ENCODE data around the gene RNF144A.

RNF144A gene

GRCh38 chr2:6883448-6884122 is 33.6 kb upstream of the RNF144A start:
- no peaks in the 10 kb centered on the region for H3K9me3 ChIP-seq (replicated peaks; ENCODE audit: insufficient read depth, low read length)
- no peak overlapping the region for H3K4me3 ChIP-seq (ENCODE audit: low read length)
- H3K27ac ChIP-seq (ENCODE audit: low read length): no peak overlapping the region
- H3K4me2 ChIP-seq (ENCODE audit: low read depth, low read length): no peak overlapping the region
- H3K9ac ChIP-seq (ENCODE audit: low read length): no peak overlapping the region
- no peaks in the 10 kb centered on the region for H3K36me3 ChIP-seq (replicated peaks; ENCODE audit: insufficient read depth, low read length)
- DNase-seq: no peak
- H3K79me2 ChIP-seq (ENCODE audit: low read length): no peaks in the 10 kb centered on the region
- no peaks in the 10 kb centered on the region; the same call in 1 of the 2 replicates for H3K4me1 ChIP-seq (ENCODE audit: low read length)
- no peaks in the 10 kb centered on the region for H3K9me2 ChIP-seq (replicated peaks; ENCODE audit: insufficient read depth, low read length)
- no peak overlapping the region for H2AFZ ChIP-seq (ENCODE audit: low read length)
- no peaks in the 10 kb centered on the region for H4K20me1 ChIP-seq (ENCODE audit: insufficient read depth, low read length)
- no peak for TF ChIP-seq CTCF (IDR thresholded peaks at IDR 0.05; ENCODE audit: low read length)
- TF ChIP-seq EZH2phosphoT487 (IDR thresholded peaks at IDR 0.05; ENCODE audit: low read length): no peak
- TF ChIP-seq EZH2 (optimal IDR thresholded peaks at IDR 0.05; ENCODE audit: low read depth, low read length): no peak
- no peaks in the 10 kb centered on the region for H3K27me3 ChIP-seq (replicated peaks; ENCODE audit: insufficient read depth, low read length)
- no peaks in the 10 kb centered on the region for H3F3A ChIP-seq (ENCODE audit: insufficient read depth, low read length)

- Histone ChIP-seq H3K9me3 (replicated peaks; ENCODE audit: insufficient read depth, low read length) (no peaks in the 10 kb centered on the region), H3F3A (ENCODE audit: insufficient read depth, low read length) (no peaks in the 10 kb centered on the region), H3K79me2 (ENCODE audit: low read length) (no peaks in the 10 kb centered on the region), H3K9me2 (replicated peaks; ENCODE audit: insufficient read depth, low read length) (no peaks in the 10 kb centered on the region), H3K36me3 (replicated peaks; ENCODE audit: insufficient read depth, low read length) (no peaks in the 10 kb centered on the region), H2AFZ (ENCODE audit: low read length) (no peak overlapping the region), H4K20me1 (ENCODE audit: insufficient read depth, low read length) (no peaks in the 10 kb centered on the region), H3K4me1 (ENCODE audit: low read length) (no peaks in the 10 kb centered on the region), H3K27me3 (replicated peaks; ENCODE audit: insufficient read depth, low read length) (no peaks in the 10 kb centered on the region), H3K4me2 (ENCODE audit: low read depth, low read length) (no peak overlapping the region), H3K4me3 (ENCODE audit: low read length) (no peak overlapping the region), H3K27ac (ENCODE audit: low read length) (no peak overlapping the region), H3K9ac (ENCODE audit: low read length) (no peak overlapping the region)
- no peak for DNase-seq
- TF ChIP-seq EZH2 (optimal IDR thresholded peaks at IDR 0.05; ENCODE audit: low read depth, low read length) (no peak), CTCF (IDR thresholded peaks at IDR 0.05; ENCODE audit: low read length) (no peak), EZH2phosphoT487 (IDR thresholded peaks at IDR 0.05; ENCODE audit: low read length) (no peak)
Measured at GRCh38 chr2:6885551-6885950, 31.7 kb upstream of the RNF144A start.

- H3K9me2 ChIP-seq (replicated peaks; ENCODE audit: insufficient read depth, low read length): no peaks in the 10 kb centered on the region
- H3K9me3 ChIP-seq (replicated peaks; ENCODE audit: insufficient read depth, low read length): no peaks in the 10 kb centered on the region
- no peaks in the 10 kb centered on the region for H3F3A ChIP-seq (ENCODE audit: insufficient read depth, low read length)
- H3K9ac ChIP-seq (ENCODE audit: low read length): no peak overlapping the region
- no peaks in the 10 kb centered on the region for H4K20me1 ChIP-seq (ENCODE audit: insufficient read depth, low read length)
- no peak overlapping the region for H3K4me3 ChIP-seq (ENCODE audit: low read length)
- H3K36me3 ChIP-seq (replicated peaks; ENCODE audit: insufficient read depth, low read length): no peaks in the 10 kb centered on the region
- no peak overlapping the region for H3K27ac ChIP-seq (ENCODE audit: low read length)
- H2AFZ ChIP-seq (ENCODE audit: low read length): no peak overlapping the region
- no peak for TF ChIP-seq EZH2phosphoT487 (IDR thresholded peaks at IDR 0.05; ENCODE audit: low read length)
- TF ChIP-seq CTCF (IDR thresholded peaks at IDR 0.05; ENCODE audit: low read length): no peak
- no peak for TF ChIP-seq EZH2 (optimal IDR thresholded peaks at IDR 0.05; ENCODE audit: low read depth, low read length)
- DNase-seq: no peak
- no peaks in the 10 kb centered on the region for H3K27me3 ChIP-seq (replicated peaks; ENCODE audit: insufficient read depth, low read length)
- H3K4me1 ChIP-seq (ENCODE audit: low read length): no peaks in the 10 kb centered on the region
- H3K79me2 ChIP-seq (ENCODE audit: low read length): no peaks in the 10 kb centered on the region
- no peak overlapping the region for H3K4me2 ChIP-seq (ENCODE audit: low read depth, low read length)
Measured at GRCh38 chr2:6885968-6886367, 31.2 kb upstream of the RNF144A start.

Measured in MM.1S (cell line).